GM19025 (cell line): ENCODE results near the gene GAL3ST1.
"Not testable (repeated sequence)": the region's sequence is repeated elsewhere in the genome, so short reads cannot be mapped to it uniquely, and the experiment has no call there.

Experiments used
- ATAC-seq: cut with Tn5 transposase; IDR thresholded peaks from one replicate; pipeline ENCODE4 v1.9.1; 2021; ENCODE audit warnings: mild to moderate bottlenecking, low read depth, moderate library complexity; ENCODE audit not compliant: unreplicated experiment

GAL3ST1 gene

DNA sequence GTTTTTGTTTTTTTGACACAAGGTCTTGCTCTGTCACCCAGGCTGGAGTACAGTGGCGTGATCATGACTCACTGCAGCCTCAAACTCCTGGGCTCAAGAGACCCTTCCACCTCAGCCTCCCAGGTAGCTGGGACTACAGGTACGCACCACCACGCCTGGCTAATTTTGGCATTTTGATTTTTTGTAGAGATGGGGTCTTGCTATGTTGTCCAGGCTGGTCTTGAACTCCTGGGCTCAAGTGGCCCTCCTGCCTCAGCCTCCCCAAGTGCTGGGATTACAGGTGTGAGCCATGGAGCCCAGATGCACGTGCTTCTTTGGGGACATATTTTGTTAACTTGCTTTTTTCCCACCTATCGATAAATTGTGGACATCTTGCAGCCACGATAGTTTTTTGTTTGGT is 7.2 kb downstream of the GAL3ST1 start:
- not testable (repeated sequence) for ATAC-seq

DNA sequence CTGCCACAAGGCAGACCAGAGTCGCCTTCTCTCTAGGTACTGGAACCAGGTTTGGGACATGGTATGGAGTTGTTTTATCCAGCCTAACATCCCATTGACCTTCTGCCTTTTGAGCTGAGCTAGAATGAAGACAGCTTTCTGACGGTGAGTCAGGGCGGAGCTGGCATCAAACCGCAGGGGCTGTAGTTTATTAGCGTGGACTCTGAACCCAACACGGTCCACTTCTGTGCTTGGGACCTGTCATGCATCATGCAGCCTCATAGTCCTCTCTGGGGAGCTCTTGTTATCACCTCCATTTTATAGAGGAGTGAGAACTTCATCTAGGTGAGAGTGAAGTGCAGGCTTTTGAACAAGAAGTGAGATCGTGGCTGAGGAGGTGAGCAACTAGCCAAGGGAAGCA is 8.3 kb downstream of the GAL3ST1 start:
- no peak for ATAC-seq

DNA sequence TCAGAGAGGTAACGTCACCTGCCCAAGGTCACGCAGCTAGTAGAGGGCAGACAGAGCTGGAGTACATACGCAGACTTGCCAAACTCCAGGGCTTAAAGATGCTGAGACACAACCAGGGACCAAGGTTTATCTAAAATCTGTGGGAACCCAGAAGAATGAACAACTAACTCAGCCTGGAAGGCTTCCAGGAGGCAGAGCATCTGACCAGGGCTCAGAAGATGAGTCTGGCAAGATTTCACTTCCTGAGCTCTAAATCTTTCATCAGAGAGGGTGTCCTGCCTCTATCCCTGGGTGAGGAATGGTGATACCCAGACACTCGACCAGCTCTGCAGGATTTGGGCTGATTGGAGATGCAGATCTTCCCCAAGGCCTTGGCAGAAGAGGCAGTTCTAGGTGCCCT is 9.1 kb downstream of the GAL3ST1 start:
- ATAC-seq: no peak

DNA sequence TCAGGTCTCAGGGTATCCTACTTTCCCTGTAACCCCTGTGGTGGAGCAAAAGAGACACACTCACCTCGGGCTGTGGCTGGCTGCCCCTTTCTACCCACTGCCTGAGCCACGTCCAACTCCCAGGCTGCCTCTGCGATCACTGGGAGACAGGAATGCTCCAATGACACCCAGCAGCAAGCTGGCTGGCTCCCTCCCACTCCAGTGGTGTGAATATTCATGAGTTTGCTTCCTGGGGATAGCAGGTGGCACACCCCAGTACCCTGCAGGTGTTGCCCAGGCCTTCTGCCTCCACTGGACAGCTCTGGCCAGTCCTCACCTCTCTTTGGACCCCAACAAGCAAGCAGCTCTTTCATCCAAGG is 9.7 kb downstream of the GAL3ST1 start:
- ATAC-seq: no peak

DNA sequence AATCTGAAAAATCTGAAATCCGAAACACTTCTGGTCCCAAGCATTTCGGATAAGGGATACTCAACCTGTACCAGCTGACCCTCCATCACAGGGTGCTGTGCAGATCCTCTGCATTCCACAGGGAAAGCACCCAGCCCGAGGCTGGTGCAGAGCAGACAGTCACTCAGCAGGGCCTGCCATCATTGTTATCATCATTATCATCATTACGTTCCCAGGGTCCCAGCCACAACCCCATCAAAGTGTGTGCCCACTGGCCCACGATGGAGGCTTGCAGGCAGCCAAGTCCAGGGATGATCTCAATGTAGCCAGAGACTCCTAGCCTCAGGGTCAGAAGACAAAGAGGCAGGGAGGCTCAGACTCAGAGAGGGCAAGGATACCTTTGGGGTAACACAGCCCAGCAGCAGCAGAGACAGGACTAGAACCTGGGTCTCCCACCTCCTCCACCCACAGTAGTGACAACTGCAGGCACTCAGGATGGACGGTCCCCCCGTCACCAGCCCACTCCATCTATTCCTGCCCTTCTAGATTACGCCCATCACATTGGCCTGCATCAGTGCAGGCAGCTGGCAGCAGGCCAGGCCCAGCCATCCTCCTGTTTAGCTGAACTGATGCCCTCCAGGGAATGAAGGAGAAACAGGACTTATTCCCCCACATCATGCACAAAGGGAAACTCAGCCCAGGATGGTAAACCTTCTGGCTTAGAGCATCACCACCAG is 10.3 kb downstream of the GAL3ST1 start:
- no peak for ATAC-seq

DNA sequence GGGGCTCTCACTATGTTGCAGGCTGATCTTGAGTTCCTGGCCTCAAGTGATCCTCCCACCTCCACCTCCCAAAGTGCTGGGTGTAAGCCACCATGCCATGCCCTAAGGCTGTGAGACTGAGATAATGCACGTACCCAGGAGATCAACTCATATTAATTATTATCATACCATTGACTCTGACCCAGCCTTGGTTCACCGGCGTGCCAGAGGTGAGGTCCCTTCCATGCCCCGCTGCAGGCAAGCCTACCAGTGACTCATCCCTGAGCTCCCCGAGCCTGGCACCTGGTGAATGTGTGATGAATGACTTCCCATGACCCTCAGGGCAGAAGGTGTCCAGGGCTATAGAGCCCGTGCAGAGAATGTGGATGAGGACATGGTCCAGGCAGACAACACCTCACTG is 12.1 kb downstream of the GAL3ST1 start:
- ATAC-seq: no peak

DNA sequence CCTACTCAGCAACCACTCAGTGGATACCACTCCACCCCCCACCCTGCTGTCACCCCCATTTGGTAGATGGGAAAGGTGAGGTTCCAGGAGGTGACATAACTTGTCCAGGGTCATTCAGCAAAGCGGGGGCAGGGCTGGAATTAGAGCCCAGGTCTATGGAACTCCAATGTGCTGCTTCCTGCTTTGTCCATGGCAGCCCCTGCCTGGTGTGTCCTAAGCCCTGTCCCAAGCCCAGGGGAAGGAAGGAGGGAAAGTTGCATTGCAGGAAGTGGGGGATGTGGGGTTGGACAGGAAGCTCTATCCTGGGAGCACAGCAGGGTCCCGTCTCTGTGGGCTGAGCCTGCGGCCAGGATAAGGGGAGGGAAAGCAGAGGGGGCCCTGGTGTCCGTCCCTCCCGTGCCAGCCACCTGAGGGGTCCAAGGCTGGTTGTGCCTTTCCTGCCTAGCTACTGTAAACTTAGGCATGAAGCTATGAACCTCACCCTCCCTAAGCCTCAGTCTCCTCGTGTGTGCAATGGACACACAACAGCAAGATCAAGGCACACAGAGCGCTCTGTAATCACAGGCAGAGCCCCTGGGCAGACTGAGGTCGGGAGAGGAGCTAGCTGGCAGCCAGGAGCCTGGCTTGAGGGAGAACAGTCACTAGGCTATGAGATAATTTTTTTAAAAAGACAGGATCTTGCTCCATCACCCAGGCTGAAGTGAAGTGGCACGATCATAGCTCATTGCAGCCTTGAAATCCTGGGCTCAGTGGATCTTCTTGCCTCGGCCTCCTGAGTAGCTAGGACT is 12.9 kb downstream of the GAL3ST1 start:
- no peak for ATAC-seq

DNA sequence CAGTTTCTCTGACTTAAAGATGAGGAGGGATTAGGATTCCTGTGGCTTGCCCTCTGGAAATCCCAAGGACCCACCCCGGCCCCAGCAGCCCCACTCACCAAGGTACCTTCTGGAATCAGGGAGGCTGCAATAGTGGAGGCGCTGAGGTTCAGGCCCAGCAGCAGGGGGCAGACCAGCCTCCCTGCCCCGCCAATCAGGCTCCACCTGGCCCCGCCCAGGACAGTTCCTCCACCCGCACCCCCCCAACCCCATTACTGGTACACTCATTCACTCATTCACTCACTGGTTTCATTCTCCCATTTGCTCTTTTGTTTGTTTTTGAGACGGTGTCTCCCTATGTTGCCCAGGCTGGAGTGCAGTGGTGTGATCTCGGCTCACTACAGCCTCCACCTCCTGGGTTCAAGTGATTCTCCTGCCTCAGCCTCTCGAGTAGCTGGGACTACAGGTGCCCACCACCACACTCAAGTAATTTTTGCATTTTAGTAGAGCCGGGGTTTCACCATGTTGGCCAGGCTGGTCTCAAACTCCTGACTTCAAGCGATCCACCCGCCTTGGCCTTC is 13.7 kb downstream of the GAL3ST1 start:
- ATAC-seq: not testable (repeated sequence)

DNA sequence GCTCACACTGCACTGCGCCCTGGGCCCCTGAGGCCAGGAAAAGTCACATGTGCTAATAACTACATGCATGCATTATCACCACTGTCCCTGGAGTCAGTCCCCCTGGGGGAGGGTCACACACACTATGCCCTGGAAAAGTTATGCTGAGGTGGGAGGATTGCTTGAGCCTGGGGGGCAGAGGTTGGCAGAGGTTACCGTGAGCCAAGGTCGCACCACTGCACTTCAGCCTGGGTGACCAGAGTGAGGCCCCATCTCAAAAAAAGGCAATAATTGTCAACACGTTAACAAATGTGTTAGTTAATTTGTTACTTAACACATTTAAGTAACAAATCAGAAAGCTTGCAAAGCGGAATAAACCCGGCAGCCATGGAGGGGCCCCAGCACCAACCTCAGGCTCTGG is 14.6 kb downstream of the GAL3ST1 start:
- no peak for ATAC-seq

DNA sequence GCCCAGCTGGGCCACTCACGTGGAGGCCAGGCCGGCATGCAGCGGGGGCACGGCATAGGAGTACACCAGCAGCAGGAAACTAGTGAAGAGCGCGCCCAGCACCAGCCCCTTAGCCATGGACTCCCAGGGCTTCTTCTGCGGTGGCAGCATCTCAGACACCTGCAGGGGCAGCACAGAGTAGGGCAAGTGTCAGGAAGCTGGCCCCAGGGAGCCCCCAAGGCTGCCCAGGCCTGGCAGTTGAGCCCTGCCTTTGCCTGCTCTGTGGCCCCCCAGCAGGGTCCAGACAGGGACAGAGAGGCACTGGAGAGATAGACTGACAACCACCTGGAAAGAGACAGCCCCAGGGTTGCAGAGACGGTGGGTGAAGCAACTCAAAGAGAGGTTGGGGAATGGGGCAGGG is 17.2 kb downstream of the GAL3ST1 start:
- ATAC-seq: no peak

DNA sequence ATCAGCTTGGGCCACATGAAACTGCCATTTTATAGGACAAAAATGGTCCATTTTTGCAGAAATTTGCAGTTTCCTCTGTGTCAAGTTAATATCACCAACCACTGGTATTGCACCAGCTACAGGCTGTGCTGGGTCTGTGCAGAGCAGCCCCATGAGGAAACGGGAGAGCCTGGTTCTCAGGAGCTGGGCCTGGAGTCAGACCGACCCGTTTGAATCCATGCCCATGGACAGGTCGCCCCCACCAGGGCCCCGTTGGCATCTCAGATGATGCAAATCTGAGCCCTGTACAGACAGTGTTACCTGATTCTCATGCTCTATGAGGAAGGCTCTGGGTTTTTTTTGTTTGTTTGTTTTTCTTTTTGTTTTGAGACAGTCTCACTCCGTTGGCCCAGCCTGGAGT is 18.1 kb downstream of the GAL3ST1 start:
- ATAC-seq: no peak

DNA sequence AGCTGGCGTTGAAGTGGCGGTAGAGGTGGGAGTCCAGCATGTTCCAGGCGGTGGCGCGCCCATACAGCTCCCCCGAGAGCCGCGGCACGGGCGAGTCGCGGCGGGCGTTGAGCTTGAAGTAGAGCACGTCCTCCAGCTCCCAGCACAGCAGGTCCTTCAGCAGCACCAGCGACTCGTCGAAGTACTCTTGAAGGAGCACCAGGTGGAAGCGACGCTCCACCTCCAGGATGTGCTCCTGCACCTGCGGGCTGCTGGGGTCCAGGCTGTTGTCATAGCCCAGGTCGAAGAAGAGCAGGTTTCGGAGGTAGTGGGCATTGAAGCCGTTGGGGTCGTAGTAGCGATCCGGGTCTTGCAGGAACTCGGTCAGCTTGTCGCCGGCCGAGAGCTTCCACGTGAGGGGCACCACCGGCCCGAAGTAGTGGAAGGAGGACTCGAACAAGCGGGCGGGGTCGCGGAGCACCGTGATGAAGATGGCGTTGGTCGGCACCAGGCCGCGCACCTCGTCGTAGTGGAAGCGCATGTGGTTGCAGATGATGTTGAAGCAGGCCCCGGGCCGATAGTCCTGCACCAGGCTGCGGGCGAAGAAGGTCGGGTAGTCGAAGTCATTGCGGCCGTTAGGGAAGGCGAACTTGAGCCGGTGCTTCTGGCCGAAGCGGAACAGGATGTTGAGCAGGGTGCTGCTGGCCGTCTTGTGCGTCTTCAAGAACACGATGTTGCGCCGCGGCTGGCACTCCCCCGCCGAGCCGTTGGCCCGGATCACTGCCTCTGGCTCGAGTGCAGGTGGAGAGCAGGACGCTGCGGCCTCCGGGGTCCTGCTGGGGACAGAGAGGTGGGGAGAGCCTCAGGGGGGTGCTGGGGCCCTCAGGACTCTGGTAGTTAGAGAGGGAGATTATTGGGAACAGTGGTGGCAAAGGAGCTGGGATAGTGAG is 18.9 kb downstream of the GAL3ST1 start:
- ATAC-seq: no peak

DNA sequence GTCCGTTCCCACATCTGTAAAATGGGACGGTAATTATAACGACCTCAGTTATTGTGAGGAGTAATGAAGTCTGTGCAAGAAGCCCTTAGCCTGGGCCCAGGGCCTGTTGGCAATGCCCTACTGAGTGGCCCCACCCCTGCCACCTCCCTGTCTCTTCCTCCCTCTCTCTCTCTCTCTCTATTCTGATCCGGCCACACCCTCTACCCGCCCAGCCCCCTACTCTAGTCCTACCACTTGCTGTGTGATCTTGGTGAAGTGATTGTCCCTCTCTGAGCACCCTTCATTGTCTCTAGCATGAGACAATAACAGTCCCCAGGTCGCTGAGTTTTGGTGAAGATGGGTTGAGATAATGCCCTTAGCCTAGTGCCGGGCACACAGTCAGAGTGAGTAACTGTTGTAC is 20.5 kb downstream of the GAL3ST1 start:
- ATAC-seq: no peak

DNA sequence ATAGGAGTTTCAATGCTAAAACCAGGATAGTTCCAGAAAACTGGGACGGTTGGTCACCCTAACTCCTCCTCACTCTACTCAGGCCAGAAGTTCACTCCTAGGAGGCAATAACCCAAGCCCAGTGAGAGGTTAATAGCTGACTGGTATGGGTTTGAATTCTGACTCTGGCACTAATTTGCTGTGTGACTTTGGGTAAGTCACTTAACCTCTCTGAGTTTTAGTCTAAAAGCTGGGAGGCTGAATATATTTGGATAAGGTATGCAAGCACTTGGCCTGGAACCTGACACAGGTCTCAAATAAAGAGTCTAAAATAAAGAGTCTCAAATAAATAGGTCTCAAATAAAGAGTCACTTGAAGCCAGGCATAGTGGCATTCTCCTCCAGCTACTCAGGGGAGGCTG is 21.7 kb downstream of the GAL3ST1 start:
- ATAC-seq: no peak

DNA sequence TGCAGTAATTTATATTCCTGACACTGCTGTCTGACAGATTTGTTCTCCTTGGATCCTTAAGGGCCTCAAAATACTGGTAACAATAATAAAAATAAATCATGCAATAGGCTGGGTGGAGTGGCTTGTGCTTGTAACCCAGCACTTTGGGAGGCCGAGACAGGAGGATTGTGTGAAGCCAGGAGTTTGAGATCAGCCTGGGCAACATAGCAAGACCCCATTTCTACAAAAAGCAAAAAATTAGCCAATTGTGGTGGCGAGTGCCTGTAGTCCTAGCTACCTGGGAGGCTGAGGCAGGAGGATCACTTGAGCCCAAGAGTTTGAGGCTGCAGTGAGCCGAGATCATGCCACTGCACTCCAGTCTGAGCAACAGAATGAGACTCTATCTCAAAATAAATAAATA is 22.7 kb downstream of the GAL3ST1 start:
- ATAC-seq: not testable (repeated sequence)

DNA sequence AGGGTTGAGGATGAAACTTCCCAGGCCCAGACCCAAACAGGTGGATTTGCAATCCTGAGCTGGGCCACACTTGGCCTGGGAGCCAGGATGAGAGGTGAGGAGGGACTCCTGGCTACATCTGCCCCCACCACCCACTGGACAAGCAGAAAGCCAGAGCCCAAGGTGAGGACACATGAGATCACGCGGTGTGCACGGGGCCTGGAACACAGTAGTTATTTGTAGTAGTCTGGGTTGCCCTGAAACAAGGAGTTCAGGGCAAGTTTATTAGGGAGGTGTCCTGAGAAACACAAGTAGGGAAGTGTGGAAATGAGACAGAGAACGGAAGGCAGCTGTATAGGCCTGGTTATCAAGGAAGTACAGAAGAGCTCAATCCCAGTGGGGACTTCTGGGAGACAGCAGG is 27.3 kb downstream of the GAL3ST1 start:
- no peak for ATAC-seq

DNA sequence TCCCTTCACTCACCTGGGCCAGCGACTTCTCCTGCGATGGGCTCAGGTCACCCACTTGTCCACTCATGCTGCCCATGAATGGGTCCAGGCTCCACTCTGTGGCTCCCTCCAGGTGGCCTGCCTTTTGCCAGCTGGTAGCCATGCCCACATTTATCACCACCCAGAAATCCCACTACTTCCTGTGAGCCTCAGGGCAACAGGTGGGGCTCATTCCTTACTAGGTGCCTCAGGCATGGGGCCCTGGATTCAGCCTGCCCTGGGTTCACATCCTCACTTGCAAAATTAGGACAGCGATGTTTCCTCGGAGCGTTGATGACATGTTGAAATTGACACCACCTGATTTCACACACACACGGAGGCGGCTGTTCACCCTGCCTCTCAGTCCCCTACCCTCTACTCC is 27.8 kb downstream of the GAL3ST1 start, which contains the start of gene SEC14L6:
Gene SEC14L6 (minus strand): TSS at position 126 of the 400 bp plus-strand sequence. CDS start 59 bp downstream, at position 67.
- ATAC-seq: no peak

DNA sequence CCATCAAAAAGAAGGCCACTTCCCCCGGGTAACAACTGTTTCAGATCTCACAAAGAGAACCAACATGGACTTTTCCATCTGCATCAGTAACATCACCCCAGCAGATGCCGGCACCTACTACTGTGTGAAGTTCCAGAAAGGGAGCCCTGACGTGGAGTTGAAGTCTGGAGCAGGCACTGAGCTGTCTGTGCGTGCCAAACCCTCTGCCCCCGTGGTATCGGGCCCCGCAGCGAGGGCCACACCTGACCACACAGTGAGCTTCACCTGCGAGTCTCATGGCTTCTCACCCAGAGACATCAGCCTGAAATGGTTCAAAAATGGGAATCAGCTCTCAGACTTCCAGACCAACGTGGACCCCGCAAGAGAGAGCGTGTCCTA is 31.7 kb downstream of the GAL3ST1 start:
- ATAC-seq: no peak

DNA sequence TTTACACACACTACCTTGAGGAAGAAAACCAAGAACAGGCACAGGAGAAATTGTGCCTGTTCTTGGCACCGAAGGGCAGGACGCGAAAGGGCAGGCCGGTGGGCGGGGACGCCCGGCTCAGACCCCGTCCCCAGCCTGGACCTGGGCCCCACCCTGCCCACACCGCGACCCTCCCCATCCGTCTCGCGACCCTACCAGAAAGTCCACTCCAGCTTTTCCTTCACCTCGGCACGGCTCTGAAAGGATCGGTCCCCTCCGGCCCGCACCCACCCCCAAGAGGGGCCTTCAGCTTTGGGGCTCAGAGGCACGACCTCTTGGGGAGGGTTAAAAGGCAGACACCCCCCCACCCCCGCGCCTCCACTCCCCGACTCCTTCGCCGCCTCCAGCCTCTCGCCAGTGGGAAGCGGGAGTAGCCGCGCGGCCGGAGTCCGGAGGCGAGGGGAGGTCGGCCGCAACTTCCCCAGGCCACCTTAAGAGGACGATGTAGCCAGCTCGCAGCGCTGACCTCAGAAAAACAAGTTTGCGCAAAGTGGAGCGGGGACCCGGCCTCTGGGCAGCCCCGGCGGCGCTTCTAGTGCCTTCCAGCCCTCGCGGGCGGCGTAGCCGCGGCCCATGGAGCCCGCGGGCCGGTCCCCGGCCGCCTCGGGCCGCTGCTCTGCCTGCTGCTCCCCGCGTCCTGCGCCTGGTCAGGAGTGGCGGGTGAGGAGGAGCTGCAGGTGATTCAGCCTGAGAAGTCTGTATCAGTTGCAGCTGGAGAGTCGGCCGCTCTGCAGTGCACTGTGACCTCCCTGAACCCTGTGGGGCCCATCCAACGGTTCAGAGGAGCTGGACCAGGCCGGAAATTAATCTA is 32.3 kb downstream of the GAL3ST1 start:
- ATAC-seq: no peak

DNA sequence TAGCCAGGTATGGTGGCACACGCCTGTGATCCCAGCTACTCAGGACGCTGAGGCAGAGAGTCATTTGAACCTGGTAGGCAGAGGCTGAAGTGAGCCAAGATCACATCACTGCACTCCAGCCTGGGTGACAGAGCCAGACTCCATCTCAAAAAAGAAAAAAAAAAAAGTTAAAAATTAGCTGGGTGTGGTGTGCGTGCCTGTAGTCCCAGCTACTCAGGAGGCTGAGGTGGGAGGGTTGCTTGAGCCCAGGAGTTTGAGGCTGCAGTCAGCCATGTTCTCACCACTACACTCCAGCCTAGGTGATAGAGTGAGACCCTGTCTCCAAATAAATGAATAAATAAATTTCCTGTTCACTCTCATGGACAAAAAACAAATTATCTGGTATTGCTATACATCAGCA is 33.0 kb downstream of the GAL3ST1 start:
- not testable (repeated sequence) for ATAC-seq
